ENCODE data around the gene SCAMP4. TPM values are rescaled to one million over a fixed set of nuclear protein-coding genes. Genes with fewer than 3 reads are reported as not detected.

The SCAMP4 gene
- total and polyA plus RNA-seq, 2 of the 13 experiments (the other 11 are each of a cell fraction or from before 2014, with no cell fraction given) = 10.7 to 13.7 TPM

DNA sequence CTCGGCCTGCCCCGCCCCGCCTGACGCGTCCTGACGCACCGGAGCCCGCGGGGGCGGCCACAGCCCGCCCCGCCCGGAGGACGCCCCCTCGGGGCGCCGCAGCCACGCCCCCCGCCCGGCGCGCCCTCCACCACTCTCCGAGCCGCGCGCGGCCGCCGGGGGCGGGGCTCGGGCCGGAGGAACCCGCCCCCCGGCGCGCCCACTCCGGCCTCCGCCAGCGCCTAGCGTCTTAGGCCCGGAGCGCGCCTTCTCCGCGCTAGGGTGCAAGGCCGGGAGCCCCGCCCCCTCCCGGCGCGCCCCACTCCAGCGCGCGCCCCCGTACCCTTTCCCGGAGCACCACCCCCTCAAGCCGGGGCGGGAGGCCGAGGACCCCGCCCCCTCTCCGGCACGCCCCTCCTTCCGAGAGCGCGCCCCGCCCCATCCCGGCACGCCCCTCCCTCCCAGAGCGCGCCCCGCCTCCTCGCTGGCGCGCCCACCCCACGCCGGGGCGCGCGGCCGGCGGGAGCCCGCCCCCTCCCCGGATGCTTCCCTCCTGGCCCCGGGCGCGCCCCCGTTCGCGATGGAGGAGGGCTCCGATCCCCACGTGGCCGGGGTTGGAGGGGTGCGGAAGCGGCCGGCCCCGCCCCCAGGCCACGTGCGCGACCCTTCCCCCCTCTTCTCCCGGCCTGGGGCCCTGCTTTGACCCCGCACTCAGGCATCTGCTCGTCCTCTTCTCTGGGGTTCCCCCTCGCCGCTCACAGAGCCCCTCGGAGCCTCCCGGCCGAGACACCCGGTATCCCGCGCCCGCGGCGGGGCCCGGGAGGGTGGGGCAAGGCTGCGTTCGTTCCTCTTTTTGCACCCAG is 41.3 kb upstream of the SCAMP4 start (continued):
- TF ChIP-seq, protein P1, sequence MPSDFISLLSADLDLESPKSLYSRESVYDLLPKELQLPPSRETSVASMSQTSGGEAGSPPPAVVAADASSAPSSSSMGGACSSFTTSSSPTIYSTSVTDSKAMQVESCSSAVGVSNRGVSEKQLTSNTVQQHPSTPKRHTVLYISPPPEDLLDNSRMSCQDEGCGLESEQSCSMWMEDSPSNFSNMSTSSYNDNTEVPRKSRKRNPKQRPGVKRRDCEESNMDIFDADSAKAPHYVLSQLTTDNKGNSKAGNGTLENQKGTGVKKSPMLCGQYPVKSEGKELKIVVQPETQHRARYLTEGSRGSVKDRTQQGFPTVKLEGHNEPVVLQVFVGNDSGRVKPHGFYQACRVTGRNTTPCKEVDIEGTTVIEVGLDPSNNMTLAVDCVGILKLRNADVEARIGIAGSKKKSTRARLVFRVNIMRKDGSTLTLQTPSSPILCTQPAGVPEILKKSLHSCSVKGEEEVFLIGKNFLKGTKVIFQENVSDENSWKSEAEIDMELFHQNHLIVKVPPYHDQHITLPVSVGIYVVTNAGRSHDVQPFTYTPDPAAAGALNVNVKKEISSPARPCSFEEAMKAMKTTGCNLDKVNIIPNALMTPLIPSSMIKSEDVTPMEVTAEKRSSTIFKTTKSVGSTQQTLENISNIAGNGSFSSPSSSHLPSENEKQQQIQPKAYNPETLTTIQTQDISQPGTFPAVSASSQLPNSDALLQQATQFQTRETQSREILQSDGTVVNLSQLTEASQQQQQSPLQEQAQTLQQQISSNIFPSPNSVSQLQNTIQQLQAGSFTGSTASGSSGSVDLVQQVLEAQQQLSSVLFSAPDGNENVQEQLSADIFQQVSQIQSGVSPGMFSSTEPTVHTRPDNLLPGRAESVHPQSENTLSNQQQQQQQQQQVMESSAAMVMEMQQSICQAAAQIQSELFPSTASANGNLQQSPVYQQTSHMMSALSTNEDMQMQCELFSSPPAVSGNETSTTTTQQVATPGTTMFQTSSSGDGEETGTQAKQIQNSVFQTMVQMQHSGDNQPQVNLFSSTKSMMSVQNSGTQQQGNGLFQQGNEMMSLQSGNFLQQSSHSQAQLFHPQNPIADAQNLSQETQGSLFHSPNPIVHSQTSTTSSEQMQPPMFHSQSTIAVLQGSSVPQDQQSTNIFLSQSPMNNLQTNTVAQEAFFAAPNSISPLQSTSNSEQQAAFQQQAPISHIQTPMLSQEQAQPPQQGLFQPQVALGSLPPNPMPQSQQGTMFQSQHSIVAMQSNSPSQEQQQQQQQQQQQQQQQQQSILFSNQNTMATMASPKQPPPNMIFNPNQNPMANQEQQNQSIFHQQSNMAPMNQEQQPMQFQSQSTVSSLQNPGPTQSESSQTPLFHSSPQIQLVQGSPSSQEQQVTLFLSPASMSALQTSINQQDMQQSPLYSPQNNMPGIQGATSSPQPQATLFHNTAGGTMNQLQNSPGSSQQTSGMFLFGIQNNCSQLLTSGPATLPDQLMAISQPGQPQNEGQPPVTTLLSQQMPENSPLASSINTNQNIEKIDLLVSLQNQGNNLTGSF (CRISPR knock-in tag; IDR thresholded peaks at IDR 0.05) = no peak
- peak; percentile 37; the same call in 1 of the 2 replicates for TF ChIP-seq FOXK1 (CRISPR knock-in tag; IDR thresholded peaks at IDR 0.05; ENCODE audit: borderline replicate concordance, low read depth)
- peak in 1 of 2 experiments; percentile 21; a peak in 1 of 4 replicates for TF ChIP-seq KLF16 (CRISPR knock-in tag; IDR thresholded peaks at IDR 0.05)
- no peak for TF ChIP-seq SP1 (IDR thresholded peaks at IDR 0.05)
- TF ChIP-seq SP1 (CRISPR knock-in tag; IDR thresholded peaks at IDR 0.05) = peak; percentile 62
- TF ChIP-seq, protein P2, sequence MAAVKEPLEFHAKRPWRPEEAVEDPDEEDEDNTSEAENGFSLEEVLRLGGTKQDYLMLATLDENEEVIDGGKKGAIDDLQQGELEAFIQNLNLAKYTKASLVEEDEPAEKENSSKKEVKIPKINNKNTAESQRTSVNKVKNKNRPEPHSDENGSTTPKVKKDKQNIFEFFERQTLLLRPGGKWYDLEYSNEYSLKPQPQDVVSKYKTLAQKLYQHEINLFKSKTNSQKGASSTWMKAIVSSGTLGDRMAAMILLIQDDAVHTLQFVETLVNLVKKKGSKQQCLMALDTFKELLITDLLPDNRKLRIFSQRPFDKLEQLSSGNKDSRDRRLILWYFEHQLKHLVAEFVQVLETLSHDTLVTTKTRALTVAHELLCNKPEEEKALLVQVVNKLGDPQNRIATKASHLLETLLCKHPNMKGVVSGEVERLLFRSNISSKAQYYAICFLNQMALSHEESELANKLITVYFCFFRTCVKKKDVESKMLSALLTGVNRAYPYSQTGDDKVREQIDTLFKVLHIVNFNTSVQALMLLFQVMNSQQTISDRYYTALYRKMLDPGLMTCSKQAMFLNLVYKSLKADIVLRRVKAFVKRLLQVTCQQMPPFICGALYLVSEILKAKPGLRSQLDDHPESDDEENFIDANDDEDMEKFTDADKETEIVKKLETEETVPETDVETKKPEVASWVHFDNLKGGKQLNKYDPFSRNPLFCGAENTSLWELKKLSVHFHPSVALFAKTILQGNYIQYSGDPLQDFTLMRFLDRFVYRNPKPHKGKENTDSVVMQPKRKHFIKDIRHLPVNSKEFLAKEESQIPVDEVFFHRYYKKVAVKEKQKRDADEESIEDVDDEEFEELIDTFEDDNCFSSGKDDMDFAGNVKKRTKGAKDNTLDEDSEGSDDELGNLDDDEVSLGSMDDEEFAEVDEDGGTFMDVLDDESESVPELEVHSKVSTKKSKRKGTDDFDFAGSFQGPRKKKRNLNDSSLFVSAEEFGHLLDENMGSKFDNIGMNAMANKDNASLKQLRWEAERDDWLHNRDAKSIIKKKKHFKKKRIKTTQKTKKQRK (IDR thresholded peaks at IDR 0.05; ENCODE audit: low read length) = no peak
- TF ChIP-seq, protein P3, sequence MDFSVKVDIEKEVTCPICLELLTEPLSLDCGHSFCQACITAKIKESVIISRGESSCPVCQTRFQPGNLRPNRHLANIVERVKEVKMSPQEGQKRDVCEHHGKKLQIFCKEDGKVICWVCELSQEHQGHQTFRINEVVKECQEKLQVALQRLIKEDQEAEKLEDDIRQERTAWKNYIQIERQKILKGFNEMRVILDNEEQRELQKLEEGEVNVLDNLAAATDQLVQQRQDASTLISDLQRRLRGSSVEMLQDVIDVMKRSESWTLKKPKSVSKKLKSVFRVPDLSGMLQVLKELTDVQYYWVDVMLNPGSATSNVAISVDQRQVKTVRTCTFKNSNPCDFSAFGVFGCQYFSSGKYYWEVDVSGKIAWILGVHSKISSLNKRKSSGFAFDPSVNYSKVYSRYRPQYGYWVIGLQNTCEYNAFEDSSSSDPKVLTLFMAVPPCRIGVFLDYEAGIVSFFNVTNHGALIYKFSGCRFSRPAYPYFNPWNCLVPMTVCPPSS (IDR thresholded peaks at IDR 0.05) = no peak
- peak; percentile 12; the same call in 1 of the 2 replicates for TF ChIP-seq ZFP1 (CRISPR knock-in tag; IDR thresholded peaks at IDR 0.05)
- TF ChIP-seq RBM22 (optimal IDR thresholded peaks at IDR 0.05; ENCODE audit: low read length) = no peak
- TF ChIP-seq ZNF543 (CRISPR knock-in tag; IDR thresholded peaks at IDR 0.05) = 0 out of 2 replicates have a peak, but pooled peaks have one; percentile 21
- peak; percentile 40; the same call in 1 of the 2 replicates for TF ChIP-seq ZNF777 (CRISPR knock-in tag; IDR thresholded peaks at IDR 0.05)
- TF ChIP-seq ZNF792 (CRISPR knock-in tag; IDR thresholded peaks at IDR 0.05) = no peak
- TF ChIP-seq, protein P4, sequence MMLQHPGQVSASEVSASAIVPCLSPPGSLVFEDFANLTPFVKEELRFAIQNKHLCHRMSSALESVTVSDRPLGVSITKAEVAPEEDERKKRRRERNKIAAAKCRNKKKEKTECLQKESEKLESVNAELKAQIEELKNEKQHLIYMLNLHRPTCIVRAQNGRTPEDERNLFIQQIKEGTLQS (CRISPR knock-in tag; IDR thresholded peaks at IDR 0.05) = no peak
- peak; percentile 80 for TF ChIP-seq ZNF501 (CRISPR knock-in tag; IDR thresholded peaks at IDR 0.05)

Data from HepG2 (cell line).